Esophagus muscularis mucosa (tissue), 4 donors: ENCODE data around the gene CNTN6. TPM values are rescaled to one million over a fixed set of nuclear protein-coding genes. Genes with fewer than 3 reads are reported as not detected.
"Not testable (repeated sequence)": the region's sequence is repeated elsewhere in the genome, so short reads cannot be mapped to it uniquely, and the experiment has no call there.

Experiments used
- DNase-seq: peaks from one replicate; pipeline ENCODE4 v3.0.0-alpha.2; 2017; ENCODE audit errors: extremely low spot score
- H3K27ac ChIP-seq, 4 donors: fragments of 200-600 bp; sonication (generic); replicated peaks in 1 of 4; 1 replicate in 3 of 4; 2 replicates in 1 of 4; pipeline ENCODE4 v1.5.1; 2016 to 2019; ENCODE audit warnings: mild to moderate bottlenecking in 1 of 4
- H3K27me3 ChIP-seq, 4 donors: fragments of 200-600 bp; sonication (generic); one replicate each; pipeline versions ENCODE4 v1.5.1 to v1.6.0; 2016 to 2019
- H3K36me3 ChIP-seq, 4 donors: fragments of 200-600 bp; sonication (generic); one replicate each; pipeline ENCODE4 v1.5.1; 2016 to 2019
- H3K4me1 ChIP-seq, 4 donors: fragments of 200-600 bp; sonication (generic); one replicate each; pipeline ENCODE4 v1.5.1; 2016 to 2019
- H3K4me3 ChIP-seq, 4 donors: fragments of 200-600 bp; sonication (generic); 1 replicate in 2 of 4; 2 replicates in 2 of 4; pipeline ENCODE4 v1.5.1; 2016 to 2019; ENCODE audit warnings: mild to moderate bottlenecking in 4 of 4, moderate library complexity in 1 of 4
- H3K9me3 ChIP-seq, 4 donors: fragments of 200-600 bp; sonication (generic); 1 replicate in 3 of 4; 2 replicates in 1 of 4; pipeline ENCODE4 v1.5.1; 2016 to 2019
- EP300 ChIP-seq: sonication (generic); formaldehyde crosslinking; IDR thresholded peaks from one replicate; pipeline ENCODE4 v1.6.1; 2017; ENCODE audit warnings: antibody characterized with exemption
- POLR2A ChIP-seq: fragments of 450-650 bp; IDR thresholded peaks from one replicate; pipeline ENCODE4 v1.6.1; 2017; ENCODE audit warnings: antibody characterized with exemption, moderate library complexity, mild to moderate bottlenecking, low read depth
- POLR2AphosphoS5 ChIP-seq, 2 donors: sonication (generic); formaldehyde crosslinking; IDR thresholded peaks; one replicate each; pipeline ENCODE4 v1.6.1; 2017; ENCODE audit warnings: antibody characterized with exemption in 2 of 2
- WGBS: methylation state at CpG from one replicate; pipeline ENCODE4 v1.1.5; 2018; 5-methylcytosine and 5-hydroxymethylcytosine counted together
- intact Hi-C: fragments of 100-400 bp; cut with DNase I; formaldehyde crosslinking; loops from one replicate; pipeline ENCODE4 v1.15.1; 2023
- total RNA-seq, 4 donors: library from RNA; depleted of rRNA; stranded (reverse); fragments of >200 nt; gene quantifications; one replicate each; pipeline versions ENCODE4 v1.1.0 to v1.2.1, GENCODE V29; 2016
- TF ChIP-seq, protein P1 (sequence below), 3 experiments: fragments of 200-600 bp in 2 of 3; fragments of 450-650 bp in 1 of 3; sonication (generic) in 2 of 3; IDR thresholded peaks; one replicate each; pipeline ENCODE4 v1.5.1; 2017 to 2019; ENCODE audit warnings: antibody characterized with exemption in 3 of 3, mild to moderate bottlenecking in 2 of 3, moderate library complexity in 1 of 3

The CNTN6 gene
- total RNA-seq, 4 donors from 2014 or later = 0.06 to 0.83 (median 0.17) TPM; not detected in 1

GRCh38 chr3:1380926-1381646 is 288.3 kb downstream of the CNTN6 start:
- DNase-seq = no peak
- 83% methylated on average over 8 of the region's 8 CpGs for WGBS
- Histone ChIP-seq H3K27me3 (no peaks in the 10 kb centered on the region), H3K27ac (no peak overlapping the region), H3K4me1 (no peaks in the 10 kb centered on the region), H3K9me3 (no peaks in the 10 kb centered on the region), H3K4me3 (no peak overlapping the region), H3K36me3 (no peaks in the 10 kb centered on the region)
- intact Hi-C loops = no loop called here
- TF ChIP-seq, protein P1, sequence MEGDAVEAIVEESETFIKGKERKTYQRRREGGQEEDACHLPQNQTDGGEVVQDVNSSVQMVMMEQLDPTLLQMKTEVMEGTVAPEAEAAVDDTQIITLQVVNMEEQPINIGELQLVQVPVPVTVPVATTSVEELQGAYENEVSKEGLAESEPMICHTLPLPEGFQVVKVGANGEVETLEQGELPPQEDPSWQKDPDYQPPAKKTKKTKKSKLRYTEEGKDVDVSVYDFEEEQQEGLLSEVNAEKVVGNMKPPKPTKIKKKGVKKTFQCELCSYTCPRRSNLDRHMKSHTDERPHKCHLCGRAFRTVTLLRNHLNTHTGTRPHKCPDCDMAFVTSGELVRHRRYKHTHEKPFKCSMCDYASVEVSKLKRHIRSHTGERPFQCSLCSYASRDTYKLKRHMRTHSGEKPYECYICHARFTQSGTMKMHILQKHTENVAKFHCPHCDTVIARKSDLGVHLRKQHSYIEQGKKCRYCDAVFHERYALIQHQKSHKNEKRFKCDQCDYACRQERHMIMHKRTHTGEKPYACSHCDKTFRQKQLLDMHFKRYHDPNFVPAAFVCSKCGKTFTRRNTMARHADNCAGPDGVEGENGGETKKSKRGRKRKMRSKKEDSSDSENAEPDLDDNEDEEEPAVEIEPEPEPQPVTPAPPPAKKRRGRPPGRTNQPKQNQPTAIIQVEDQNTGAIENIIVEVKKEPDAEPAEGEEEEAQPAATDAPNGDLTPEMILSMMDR (IDR thresholded peaks at IDR 0.05) = no peak
- no peak for TF ChIP-seq POLR2A
- TF ChIP-seq POLR2AphosphoS5 (IDR thresholded peaks at IDR 0.05) = no peak
- no peak for TF ChIP-seq EP300

DNA sequence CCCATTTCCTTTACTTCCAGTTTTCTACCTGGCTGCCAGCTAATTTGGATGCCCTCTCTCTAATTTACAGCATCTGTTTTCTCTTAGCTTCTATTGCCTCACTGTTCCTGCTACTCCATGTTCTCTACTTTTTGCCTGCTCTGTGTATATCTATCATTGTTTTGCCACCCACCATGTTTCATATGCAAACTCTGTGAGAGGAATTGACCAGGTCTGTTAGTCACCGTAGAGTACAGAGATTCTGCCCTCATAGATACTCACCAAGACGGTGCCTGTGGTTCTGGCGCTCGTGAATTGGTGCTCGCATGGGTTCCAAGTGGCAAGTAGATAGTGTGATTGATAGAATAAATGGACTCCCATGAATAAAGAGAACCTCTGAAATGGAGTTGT is 288.8 kb downstream of the CNTN6 start:
- Histone ChIP-seq H3K9me3 (no peaks in the 10 kb centered on the region), H3K36me3 (no peaks in the 10 kb centered on the region), H3K27ac (no peak overlapping the region), H3K4me1 (no peaks in the 10 kb centered on the region), H3K4me3 (no peak overlapping the region), H3K27me3 (no peaks in the 10 kb centered on the region)
- 75% methylated on average over 5 of the region's 5 CpGs for WGBS
- TF ChIP-seq POLR2AphosphoS5 (IDR thresholded peaks at IDR 0.05) (no peak), EP300 (no peak)
- intact Hi-C loops = no loop called here
- DNase-seq = no peak

- H3K4me1 ChIP-seq, H3K36me3 ChIP-seq, intact Hi-C loops, H3K27ac ChIP-seq, DNase-seq, H3K4me3 ChIP-seq, H3K9me3 ChIP-seq, H3K27me3 ChIP-seq: not testable (repeated sequence)
- WGBS = 91% methylated on average over 23 of the region's 23 CpGs
Observed at GRCh38 chr3:1387396-1387905, 294.6 kb downstream of the CNTN6 start.

GRCh38 chr3:1394188-1394587 is 301.4 kb downstream of the CNTN6 start:
- Histone ChIP-seq H3K27ac (no peak overlapping the region), H3K4me1 (no peaks in the 10 kb centered on the region), H3K27me3 (no peaks in the 10 kb centered on the region), H3K4me3 (no peak overlapping the region), H3K9me3 (no peaks in the 10 kb centered on the region), H3K36me3 (no peaks in the 10 kb centered on the region)
- no peak for DNase-seq
- intact Hi-C loops = no loop called here
- 92% methylated on average over 10 of the region's 19 CpGs for WGBS
- TF ChIP-seq POLR2AphosphoS5 (IDR thresholded peaks at IDR 0.05) (no peak), EP300 (no peak), POLR2A (no peak)
- TF ChIP-seq, protein P1 (IDR thresholded peaks at IDR 0.05) = no peak

DNA sequence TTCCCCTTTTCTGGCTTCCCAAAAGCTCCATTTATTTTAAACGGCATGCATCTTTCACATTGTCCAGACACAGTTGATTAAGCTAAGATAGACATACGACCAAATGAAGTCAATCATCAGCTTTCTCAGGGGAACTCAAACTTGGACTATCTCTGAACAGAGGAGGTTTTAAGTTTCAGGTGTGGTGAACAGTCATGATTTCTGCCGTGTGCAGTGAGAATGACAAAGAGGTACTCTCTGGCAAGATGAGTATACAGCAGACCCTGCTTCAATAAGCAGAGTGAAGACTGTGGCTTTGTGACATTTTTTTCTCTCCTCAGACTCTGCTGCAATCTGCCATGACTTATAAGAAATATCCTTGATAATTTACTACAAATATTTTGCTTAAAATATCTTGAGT is 307.7 kb downstream of the CNTN6 start:
- DNase-seq = no peak
- WGBS = 37% methylated on average over 3 of the region's 3 CpGs
- H3K4me3 ChIP-seq = no peak overlapping the region
- intact Hi-C loops = no loop called here
- no peaks in the 10 kb centered on the region for H3K9me3 ChIP-seq
- no peak overlapping the region for H3K27ac ChIP-seq
- no peaks in the 10 kb centered on the region for H3K36me3 ChIP-seq
- TF ChIP-seq EP300 = no peak
- TF ChIP-seq, protein P1 (IDR thresholded peaks at IDR 0.05) = no peak
- TF ChIP-seq POLR2AphosphoS5 (IDR thresholded peaks at IDR 0.05) = no peak
- no peak for TF ChIP-seq POLR2A
- no peaks in the 10 kb centered on the region for H3K4me1 ChIP-seq
- H3K27me3 ChIP-seq = no peaks in the 10 kb centered on the region
